HG03280 (cell line): ENCODE measurements around the gene DICER1.

Experiments used
- ATAC-seq: cut with Tn5 transposase; IDR thresholded peaks from one replicate; pipeline ENCODE4 v1.9.1; 2021; ENCODE audit warnings: mild to moderate bottlenecking, moderate library complexity; ENCODE audit not compliant: unreplicated experiment

Gene DICER1

GRCh38 chr14:95062946-95063345 lies 94.4 kb downstream of the DICER1 start:
- no peak for ATAC-seq

GRCh38 chr14:95062220-95062619 lies 95.1 kb downstream of the DICER1 start:
- no peak for ATAC-seq

GRCh38 chr14:95061317-95062093 lies 95.8 kb downstream of the DICER1 start:
- ATAC-seq: no peak

GRCh38 chr14:95059126-95059525 lies 98.2 kb downstream of the DICER1 start:
- no peak for ATAC-seq

GRCh38 chr14:95058491-95058890 lies 98.8 kb downstream of the DICER1 start:
- no peak for ATAC-seq

GRCh38 chr14:95057851-95058250 lies 99.5 kb downstream of the DICER1 start:
- no peak for ATAC-seq

- ATAC-seq: no peak
These were observed 100.2 kb downstream of the DICER1 start for GRCh38 chr14:95057147-95057546.

GRCh38 chr14:95056476-95056875 lies 100.9 kb downstream of the DICER1 start:
- ATAC-seq: no peak

- no peak for ATAC-seq
These were observed 102.0 kb downstream of the DICER1 start for GRCh38 chr14:95055318-95055717.

- no peak for ATAC-seq
These were observed 102.7 kb downstream of the DICER1 start for GRCh38 chr14:95054346-95055280.

GRCh38 chr14:95052016-95052585 lies 105.2 kb downstream of the DICER1 start:
- ATAC-seq: no peak

- no peak for ATAC-seq
These were observed 107.4 kb downstream of the DICER1 start for GRCh38 chr14:95049952-95050351.

- no peak for ATAC-seq
These were observed 108.5 kb downstream of the DICER1 start for GRCh38 chr14:95048771-95049312.

GRCh38 chr14:95047754-95048153 lies 109.6 kb downstream of the DICER1 start:
- no peak for ATAC-seq

GRCh38 chr14:95046711-95047681 lies 110.3 kb downstream of the DICER1 start:
- no peak for ATAC-seq

GRCh38 chr14:95045836-95046430 lies 111.4 kb downstream of the DICER1 start:
- ATAC-seq: no peak

GRCh38 chr14:95045106-95045701 lies 112.1 kb downstream of the DICER1 start:
- ATAC-seq: no peak

- ATAC-seq: no peak
These were observed 112.7 kb downstream of the DICER1 start for GRCh38 chr14:95044463-95045105.
